Measurements from ENCODE around the gene EML2.

- TF ChIP-seq, protein P1, sequence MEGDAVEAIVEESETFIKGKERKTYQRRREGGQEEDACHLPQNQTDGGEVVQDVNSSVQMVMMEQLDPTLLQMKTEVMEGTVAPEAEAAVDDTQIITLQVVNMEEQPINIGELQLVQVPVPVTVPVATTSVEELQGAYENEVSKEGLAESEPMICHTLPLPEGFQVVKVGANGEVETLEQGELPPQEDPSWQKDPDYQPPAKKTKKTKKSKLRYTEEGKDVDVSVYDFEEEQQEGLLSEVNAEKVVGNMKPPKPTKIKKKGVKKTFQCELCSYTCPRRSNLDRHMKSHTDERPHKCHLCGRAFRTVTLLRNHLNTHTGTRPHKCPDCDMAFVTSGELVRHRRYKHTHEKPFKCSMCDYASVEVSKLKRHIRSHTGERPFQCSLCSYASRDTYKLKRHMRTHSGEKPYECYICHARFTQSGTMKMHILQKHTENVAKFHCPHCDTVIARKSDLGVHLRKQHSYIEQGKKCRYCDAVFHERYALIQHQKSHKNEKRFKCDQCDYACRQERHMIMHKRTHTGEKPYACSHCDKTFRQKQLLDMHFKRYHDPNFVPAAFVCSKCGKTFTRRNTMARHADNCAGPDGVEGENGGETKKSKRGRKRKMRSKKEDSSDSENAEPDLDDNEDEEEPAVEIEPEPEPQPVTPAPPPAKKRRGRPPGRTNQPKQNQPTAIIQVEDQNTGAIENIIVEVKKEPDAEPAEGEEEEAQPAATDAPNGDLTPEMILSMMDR (conservative IDR thresholded peaks at IDR 0.05; ENCODE audit: low read depth, low read length) = no peak
- no peak; the same call in 1 of the 2 replicates for TF ChIP-seq BHLHE40 (IDR thresholded peaks at IDR 0.05; ENCODE audit: low read depth, low read length)
These were observed 28.6 kb upstream of the EML2 start, which contains the start of gene GIPR for GRCh38 chr19:45667620-45668341.
